ENCODE results near the gene TRIO. TPM values are rescaled to one million over a fixed set of nuclear protein-coding genes. Genes with fewer than 3 reads are reported as not detected.

TRIO gene
- polyA plus RNA-seq, 3 donors = 1.7 to 45.8 (median 2.1) TPM

DNA sequence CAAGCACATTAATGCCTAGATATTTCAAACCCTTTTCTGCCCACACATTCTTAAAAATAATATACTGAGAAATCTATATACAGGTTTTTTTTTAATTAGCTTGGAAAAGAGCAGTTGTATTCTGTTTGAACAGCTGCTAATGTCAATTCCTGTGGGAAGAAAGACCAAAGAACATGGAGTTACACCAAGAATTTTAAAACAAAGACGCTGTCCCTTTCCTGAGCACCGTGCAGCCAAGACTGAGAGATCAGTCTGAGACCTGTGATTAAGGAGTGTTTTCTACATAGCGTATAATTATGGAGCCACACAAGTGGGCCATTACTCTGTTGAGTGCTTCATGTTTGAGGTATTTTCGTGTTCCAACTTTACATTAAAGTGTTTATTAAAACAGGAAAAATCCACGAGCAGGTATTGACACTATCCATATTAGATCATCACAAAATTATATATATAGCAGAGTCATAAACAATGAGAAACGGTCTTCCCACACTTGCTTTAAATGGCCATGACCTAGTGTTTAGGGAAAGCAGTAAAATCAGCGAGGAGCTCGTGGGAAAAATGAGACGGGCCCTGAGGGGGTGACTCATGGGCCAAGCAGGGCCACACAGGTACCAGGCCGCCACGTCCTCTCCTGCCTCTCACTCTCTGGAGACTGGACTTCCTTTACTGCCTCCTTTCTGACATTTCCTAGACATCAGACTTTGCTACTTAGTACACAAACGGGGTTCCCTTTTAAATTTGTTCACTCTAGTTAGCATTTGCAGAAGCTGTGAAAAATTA is 285.4 kb downstream of the TRIO start:
- intact Hi-C loops (cut with micrococcal nuclease) = no loop called here
- Mint-ChIP-seq H3K36me3 (peaks cover 55 to 69% of the 10 kb centered on the region in 2 donors), H3K4me1 (no peaks in the 10 kb centered on the region), H3K27ac (peak overlapping the region in 1 of 7 donors; percentile 17), H3K4me3 (no peak overlapping the region), H3K27me3 (ENCODE audit: low read depth in 3 of 3) (no peaks in the 10 kb centered on the region), H3K9me3 (no peaks in the 10 kb centered on the region)
- no peaks in the 10 kb centered on the region for H3K79me2 ChIP-seq (ENCODE audit: insufficient read depth, low read length)
- TF ChIP-seq, protein P1, sequence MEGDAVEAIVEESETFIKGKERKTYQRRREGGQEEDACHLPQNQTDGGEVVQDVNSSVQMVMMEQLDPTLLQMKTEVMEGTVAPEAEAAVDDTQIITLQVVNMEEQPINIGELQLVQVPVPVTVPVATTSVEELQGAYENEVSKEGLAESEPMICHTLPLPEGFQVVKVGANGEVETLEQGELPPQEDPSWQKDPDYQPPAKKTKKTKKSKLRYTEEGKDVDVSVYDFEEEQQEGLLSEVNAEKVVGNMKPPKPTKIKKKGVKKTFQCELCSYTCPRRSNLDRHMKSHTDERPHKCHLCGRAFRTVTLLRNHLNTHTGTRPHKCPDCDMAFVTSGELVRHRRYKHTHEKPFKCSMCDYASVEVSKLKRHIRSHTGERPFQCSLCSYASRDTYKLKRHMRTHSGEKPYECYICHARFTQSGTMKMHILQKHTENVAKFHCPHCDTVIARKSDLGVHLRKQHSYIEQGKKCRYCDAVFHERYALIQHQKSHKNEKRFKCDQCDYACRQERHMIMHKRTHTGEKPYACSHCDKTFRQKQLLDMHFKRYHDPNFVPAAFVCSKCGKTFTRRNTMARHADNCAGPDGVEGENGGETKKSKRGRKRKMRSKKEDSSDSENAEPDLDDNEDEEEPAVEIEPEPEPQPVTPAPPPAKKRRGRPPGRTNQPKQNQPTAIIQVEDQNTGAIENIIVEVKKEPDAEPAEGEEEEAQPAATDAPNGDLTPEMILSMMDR (IDR thresholded peaks at IDR 0.05) = no peak
- H3K27ac ChIP-seq (ENCODE audit: low read depth in 1 of 2, low read length in 2 of 2) = no peak overlapping the region
- H3K9me3 ChIP-seq (replicated peaks in 1 of 2; ENCODE audit: control insufficient read depth in 1 of 2, insufficient read depth in 1 of 2, low read length in 2 of 2) = no peaks in the 10 kb centered on the region
- 71% methylated on average over 5 of the region's 12 CpGs for WGBS (ENCODE audit: insufficient coverage)
- DNase-seq = no peak
- no peaks in the 10 kb centered on the region for H3K4me1 ChIP-seq (ENCODE audit: control insufficient read depth in 1 of 2, insufficient read depth in 2 of 2, low read length in 2 of 2)
- peaks cover 4% of the 10 kb centered on the region for H4K20me1 ChIP-seq (ENCODE audit: insufficient read depth, low read length)
- H2AFZ ChIP-seq (ENCODE audit: insufficient read depth, low read depth, low read length, poor library complexity, severe bottlenecking) = no peak overlapping the region
- H3K27me3 ChIP-seq (ENCODE audit: control insufficient read depth in 2 of 2, insufficient read depth in 2 of 2, low read length in 2 of 2) = no peaks in the 10 kb centered on the region
- H3K4me3 ChIP-seq (replicated peaks in 1 of 3; ENCODE audit: low read depth in 2 of 3, low read length in 3 of 3) = no peak overlapping the region
- no peak overlapping the region for H3K9ac ChIP-seq (ENCODE audit: insufficient read depth, low read length, poor library complexity, severe bottlenecking)
- no peak overlapping the region for H3K4me2 ChIP-seq (replicated peaks; ENCODE audit: extremely low read depth, low read length, poor library complexity, severe bottlenecking)
- H3K36me3 ChIP-seq (replicated peaks in 1 of 2; ENCODE audit: control insufficient read depth in 1 of 2, insufficient read depth in 2 of 2, low read length in 2 of 2) = peaks cover 38 to 81% of the 10 kb centered on the region in 2 donors

DNA sequence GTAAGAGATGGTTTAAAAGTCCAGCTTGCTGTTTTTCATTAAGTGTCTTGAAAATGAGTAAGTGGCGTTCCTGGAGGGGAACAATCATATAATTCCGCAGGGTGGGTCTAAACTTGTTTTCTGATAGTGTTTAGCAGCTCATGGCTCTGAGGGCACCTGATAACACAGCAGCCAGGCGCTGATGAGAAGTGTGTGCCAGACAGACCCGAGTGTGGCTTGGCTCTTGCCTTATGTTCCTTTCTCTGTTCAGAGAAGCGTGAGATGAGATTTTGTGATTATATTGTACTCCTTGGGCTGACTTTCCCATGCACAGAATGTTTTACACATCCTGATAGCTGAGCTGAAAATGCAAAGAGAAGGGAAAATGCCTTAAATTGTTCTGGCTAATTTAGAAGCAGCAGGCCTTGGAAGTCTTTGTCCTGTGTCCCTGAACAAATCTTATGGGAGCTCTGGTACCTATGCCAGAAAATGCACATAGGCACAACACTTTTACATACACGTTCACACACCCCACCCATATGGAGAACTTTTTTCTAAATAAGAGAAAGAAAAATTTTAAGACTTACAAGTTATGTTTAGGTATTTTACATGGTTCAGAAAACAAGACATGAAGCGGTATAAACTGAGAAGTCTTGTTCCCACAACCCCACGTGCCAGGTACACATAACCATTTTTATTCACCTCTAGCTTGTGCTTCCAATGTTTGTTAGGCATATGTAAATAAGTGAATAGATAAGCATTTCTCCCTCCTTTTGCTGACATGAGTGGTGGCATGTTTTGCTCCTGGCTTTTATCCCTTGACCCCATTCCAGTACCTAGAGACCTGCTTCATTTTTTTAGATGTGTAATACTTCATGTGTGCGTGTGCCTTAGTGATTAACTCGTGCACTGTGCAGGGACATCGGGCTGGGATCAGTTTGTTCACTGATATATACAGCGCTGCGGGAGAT is 286.2 kb downstream of the TRIO start:
- Histone ChIP-seq H3K79me2 (ENCODE audit: insufficient read depth, low read length) (no peaks in the 10 kb centered on the region), H3K4me3 (replicated peaks in 1 of 3; ENCODE audit: low read depth in 2 of 3, low read length in 3 of 3) (no peak overlapping the region)
- H3K36me3 Mint-ChIP-seq = peaks cover 52 to 63% of the 10 kb centered on the region in 2 donors

More for the DNA sequence above, 286.2 kb downstream of the TRIO start:
- Histone ChIP-seq H3K9me3 (replicated peaks in 1 of 2; ENCODE audit: control insufficient read depth in 1 of 2, insufficient read depth in 1 of 2, low read length in 2 of 2) (no peaks in the 10 kb centered on the region), H3K4me1 (ENCODE audit: control insufficient read depth in 1 of 2, insufficient read depth in 2 of 2, low read length in 2 of 2) (no peaks in the 10 kb centered on the region), H3K4me2 (replicated peaks; ENCODE audit: extremely low read depth, low read length, poor library complexity, severe bottlenecking) (no peak overlapping the region), H3K36me3 (replicated peaks in 1 of 2; ENCODE audit: control insufficient read depth in 1 of 2, insufficient read depth in 2 of 2, low read length in 2 of 2) (peaks cover 32 to 74% of the 10 kb centered on the region in 2 donors), H3K27me3 (ENCODE audit: control insufficient read depth in 2 of 2, insufficient read depth in 2 of 2, low read length in 2 of 2) (no peaks in the 10 kb centered on the region), H4K20me1 (ENCODE audit: insufficient read depth, low read length) (peaks cover 4% of the 10 kb centered on the region), H2AFZ (ENCODE audit: insufficient read depth, low read depth, low read length, poor library complexity, severe bottlenecking) (no peak overlapping the region), H3K9ac (ENCODE audit: insufficient read depth, low read length, poor library complexity, severe bottlenecking) (no peak overlapping the region), H3K27ac (ENCODE audit: low read depth in 1 of 2, low read length in 2 of 2) (no peak overlapping the region)
- DNase-seq = no peak
- 98% methylated on average over 8 of the region's 13 CpGs for WGBS (ENCODE audit: insufficient coverage)
- H3K4me1 Mint-ChIP-seq = no peaks in the 10 kb centered on the region
- H3K27me3 Mint-ChIP-seq (ENCODE audit: low read depth in 3 of 3) = no peaks in the 10 kb centered on the region
- H3K9me3 Mint-ChIP-seq = no peaks in the 10 kb centered on the region
- TF ChIP-seq, protein P1 (IDR thresholded peaks at IDR 0.05) = no peak
- intact Hi-C loops (cut with micrococcal nuclease) = no loop called here
- H3K27ac Mint-ChIP-seq = peak overlapping the region in 1 of 7 donors; percentile 11
- H3K4me3 Mint-ChIP-seq = peak overlapping the region in 1 of 2 donors; percentile 17

Measured in CD14-positive monocyte (primary cell).